ENCODE results near the gene TMEM176B. TPM values are rescaled to one million over a fixed set of nuclear protein-coding genes. Genes with fewer than 3 reads are reported as not detected.

The TMEM176B gene
- total RNA-seq, 3 donors from 2014 or later (not counting 1 experiment from before 2014, with no cell fraction given): 4.0 TPM; not detected in 2

DNA sequence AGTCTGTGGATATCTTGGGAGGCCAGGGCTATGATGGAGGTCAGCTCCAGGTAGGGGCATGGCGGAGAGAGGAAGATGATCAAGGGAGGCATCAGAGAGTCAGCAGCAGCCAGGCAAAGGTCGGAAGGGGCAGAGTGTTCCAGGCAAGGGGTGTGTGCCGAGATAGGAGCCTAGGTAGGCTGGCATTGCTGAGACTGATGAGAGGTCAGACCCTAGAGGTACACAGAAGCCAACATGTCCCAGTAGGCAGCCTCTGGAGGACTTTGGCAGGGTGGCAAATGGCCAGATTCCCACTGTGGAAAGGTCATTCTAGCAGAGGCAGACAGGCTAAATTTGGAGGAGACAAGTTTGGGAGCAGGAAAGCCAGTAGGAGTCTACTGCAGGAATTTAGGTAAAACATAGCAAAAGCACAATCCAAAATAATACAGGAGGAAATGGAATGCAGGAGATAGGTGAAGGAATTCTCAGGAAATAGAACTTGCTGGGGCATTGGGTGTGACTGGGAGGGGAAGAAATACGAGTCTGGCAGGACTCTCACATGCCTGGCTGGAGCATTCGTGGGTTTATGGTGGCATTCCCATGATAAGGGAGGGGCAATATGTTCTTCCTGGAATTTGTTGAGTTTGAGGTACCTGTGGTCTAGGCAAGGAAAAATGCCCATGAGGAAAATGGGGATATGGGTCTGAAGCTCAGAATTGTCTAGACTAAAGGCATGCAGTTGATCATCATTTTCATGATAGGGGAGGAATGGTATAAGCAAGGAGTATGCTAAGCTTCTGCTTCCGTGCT lies 26.1 kb upstream of the TMEM176B start:
- Mint-ChIP-seq H3K27ac (no peak overlapping the region), H3K4me1 (no peaks in the 10 kb centered on the region), H3K27me3 (ENCODE audit: low read depth in 2 of 2) (peaks cover 45 to 59% of the 10 kb centered on the region in 2 donors), H3K36me3 (no peaks in the 10 kb centered on the region), H3K9me3 (no peaks in the 10 kb centered on the region), H3K4me3 (no peak overlapping the region)
- intact Hi-C loops (cut with micrococcal nuclease): no loop called here
- no peak for DNase-seq
- ATAC-seq: no peak
- WGBS (ENCODE audit: insufficient coverage): 82% methylated on average over 6 of the region's 6 CpGs
- H3K9me3 ChIP-seq (ENCODE audit: control insufficient read depth, insufficient read depth, low read length): no peaks in the 10 kb centered on the region
- H3K4me3 ChIP-seq (ENCODE audit: low read length): no peak overlapping the region
- TF ChIP-seq, protein P1, sequence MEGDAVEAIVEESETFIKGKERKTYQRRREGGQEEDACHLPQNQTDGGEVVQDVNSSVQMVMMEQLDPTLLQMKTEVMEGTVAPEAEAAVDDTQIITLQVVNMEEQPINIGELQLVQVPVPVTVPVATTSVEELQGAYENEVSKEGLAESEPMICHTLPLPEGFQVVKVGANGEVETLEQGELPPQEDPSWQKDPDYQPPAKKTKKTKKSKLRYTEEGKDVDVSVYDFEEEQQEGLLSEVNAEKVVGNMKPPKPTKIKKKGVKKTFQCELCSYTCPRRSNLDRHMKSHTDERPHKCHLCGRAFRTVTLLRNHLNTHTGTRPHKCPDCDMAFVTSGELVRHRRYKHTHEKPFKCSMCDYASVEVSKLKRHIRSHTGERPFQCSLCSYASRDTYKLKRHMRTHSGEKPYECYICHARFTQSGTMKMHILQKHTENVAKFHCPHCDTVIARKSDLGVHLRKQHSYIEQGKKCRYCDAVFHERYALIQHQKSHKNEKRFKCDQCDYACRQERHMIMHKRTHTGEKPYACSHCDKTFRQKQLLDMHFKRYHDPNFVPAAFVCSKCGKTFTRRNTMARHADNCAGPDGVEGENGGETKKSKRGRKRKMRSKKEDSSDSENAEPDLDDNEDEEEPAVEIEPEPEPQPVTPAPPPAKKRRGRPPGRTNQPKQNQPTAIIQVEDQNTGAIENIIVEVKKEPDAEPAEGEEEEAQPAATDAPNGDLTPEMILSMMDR (IDR thresholded peaks at IDR 0.05): no peak
- H3K27ac ChIP-seq (ENCODE audit: low read length): no peak overlapping the region
- H3K27me3 ChIP-seq (ENCODE audit: control insufficient read depth, insufficient read depth, low read length): peaks cover 2% of the 10 kb centered on the region
- no peaks in the 10 kb centered on the region for H3K4me1 ChIP-seq (ENCODE audit: control insufficient read depth, insufficient read depth, low read length)
- H3K36me3 ChIP-seq (ENCODE audit: control insufficient read depth, insufficient read depth, low read length): no peaks in the 10 kb centered on the region

GRCh38 chr7:150824379-150825177 lies 24.4 kb upstream of the TMEM176B start:
- no peaks in the 10 kb centered on the region for H3K4me1 ChIP-seq (ENCODE audit: control insufficient read depth, insufficient read depth, low read length)
- Mint-ChIP-seq H3K9me3 (no peaks in the 10 kb centered on the region), H3K4me1 (no peaks in the 10 kb centered on the region), H3K27me3 (ENCODE audit: low read depth in 2 of 2) (peaks cover 39 to 57% of the 10 kb centered on the region in 2 donors), H3K36me3 (no peaks in the 10 kb centered on the region), H3K27ac (no peak overlapping the region), H3K4me3 (no peak overlapping the region)
- no peaks in the 10 kb centered on the region for H3K36me3 ChIP-seq (ENCODE audit: control insufficient read depth, insufficient read depth, low read length)
- no peak for DNase-seq
- TF ChIP-seq, protein P1 (IDR thresholded peaks at IDR 0.05): no peak
- intact Hi-C loops (cut with micrococcal nuclease): no loop called here
- H3K27me3 ChIP-seq (ENCODE audit: control insufficient read depth, insufficient read depth, low read length): peaks cover 2% of the 10 kb centered on the region
- no peaks in the 10 kb centered on the region for H3K9me3 ChIP-seq (ENCODE audit: control insufficient read depth, insufficient read depth, low read length)
- H3K27ac ChIP-seq (ENCODE audit: low read length): no peak overlapping the region
- no peak overlapping the region for H3K4me3 ChIP-seq (ENCODE audit: low read length)
- WGBS (ENCODE audit: insufficient coverage): 95% methylated on average over 20 of the region's 20 CpGs
- no peak for ATAC-seq

GRCh38 chr7:150823484-150824126 lies 23.4 kb upstream of the TMEM176B start:
- no peaks in the 10 kb centered on the region for H3K4me1 ChIP-seq (ENCODE audit: control insufficient read depth, insufficient read depth, low read length)
- Mint-ChIP-seq H3K4me1 (no peaks in the 10 kb centered on the region), H3K27ac (no peak overlapping the region), H3K9me3 (no peaks in the 10 kb centered on the region), H3K27me3 (ENCODE audit: low read depth in 2 of 2) (peaks cover 38 to 61% of the 10 kb centered on the region in 2 donors), H3K4me3 (no peak overlapping the region), H3K36me3 (no peaks in the 10 kb centered on the region)
- peaks cover 2% of the 10 kb centered on the region for H3K27me3 ChIP-seq (ENCODE audit: control insufficient read depth, insufficient read depth, low read length)
- WGBS (ENCODE audit: insufficient coverage): 93% methylated on average over 10 of the region's 10 CpGs
- ATAC-seq (no peak), DNase-seq (no peak)
- no peaks in the 10 kb centered on the region for H3K36me3 ChIP-seq (ENCODE audit: control insufficient read depth, insufficient read depth, low read length)
- TF ChIP-seq, protein P1 (IDR thresholded peaks at IDR 0.05): no peak
- no peaks in the 10 kb centered on the region for H3K9me3 ChIP-seq (ENCODE audit: control insufficient read depth, insufficient read depth, low read length)
- no peak overlapping the region for H3K27ac ChIP-seq (ENCODE audit: low read length)
- no peak overlapping the region for H3K4me3 ChIP-seq (ENCODE audit: low read length)
- intact Hi-C loops (cut with micrococcal nuclease): no loop called here
